GM10847 (cell line): ENCODE measurements around the gene DND1.

Source experiments
- POLR2A ChIP-seq: IDR thresholded peaks from 2 replicates; pipeline ENCODE4 v1.6.1; 2011; ENCODE audit not compliant: insufficient read length; ENCODE audit errors: extremely low read depth

Gene DND1

DNA sequence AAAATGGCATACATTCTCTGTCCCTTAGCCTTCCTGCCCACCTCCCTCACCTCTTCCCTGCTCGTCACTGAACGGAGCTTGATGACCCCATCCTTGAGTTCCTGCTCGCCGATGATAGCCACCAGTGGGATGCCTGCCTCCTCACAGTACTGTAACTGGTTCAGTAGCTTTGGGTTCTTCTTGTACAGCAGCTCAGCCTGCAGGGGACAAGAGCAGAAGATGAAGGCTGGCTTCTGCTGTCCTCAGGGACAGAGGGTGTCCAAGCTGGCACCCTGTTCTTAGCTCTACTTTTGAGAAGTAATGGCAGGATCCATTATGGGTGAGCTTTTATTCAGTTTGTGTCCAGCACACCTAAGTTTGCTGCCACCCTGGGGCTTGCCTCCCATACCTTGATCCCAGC, 1.3 kb upstream of the DND1 start:
- no peak for TF ChIP-seq POLR2A

DNA sequence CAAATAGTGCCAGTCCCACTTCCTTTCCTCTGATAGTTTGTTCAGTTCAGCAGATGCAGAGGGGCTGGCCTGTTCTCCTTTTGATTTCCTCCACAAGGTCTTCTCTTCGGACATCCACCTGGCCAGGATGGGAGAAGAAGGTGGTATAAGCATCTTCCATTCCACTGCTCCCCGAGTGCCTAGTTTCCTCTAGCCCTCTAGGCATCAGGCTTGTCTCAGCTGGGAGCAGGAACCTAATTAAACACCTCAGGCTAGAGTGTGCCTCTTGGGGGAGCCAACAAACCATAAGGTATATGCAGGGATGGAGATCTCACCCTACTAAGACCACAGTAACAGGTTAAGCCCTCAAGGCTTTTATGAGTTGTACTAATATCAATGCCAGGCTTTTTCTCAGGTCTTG, 835 bp upstream of the DND1 start:
- TF ChIP-seq POLR2A = no peak

DNA sequence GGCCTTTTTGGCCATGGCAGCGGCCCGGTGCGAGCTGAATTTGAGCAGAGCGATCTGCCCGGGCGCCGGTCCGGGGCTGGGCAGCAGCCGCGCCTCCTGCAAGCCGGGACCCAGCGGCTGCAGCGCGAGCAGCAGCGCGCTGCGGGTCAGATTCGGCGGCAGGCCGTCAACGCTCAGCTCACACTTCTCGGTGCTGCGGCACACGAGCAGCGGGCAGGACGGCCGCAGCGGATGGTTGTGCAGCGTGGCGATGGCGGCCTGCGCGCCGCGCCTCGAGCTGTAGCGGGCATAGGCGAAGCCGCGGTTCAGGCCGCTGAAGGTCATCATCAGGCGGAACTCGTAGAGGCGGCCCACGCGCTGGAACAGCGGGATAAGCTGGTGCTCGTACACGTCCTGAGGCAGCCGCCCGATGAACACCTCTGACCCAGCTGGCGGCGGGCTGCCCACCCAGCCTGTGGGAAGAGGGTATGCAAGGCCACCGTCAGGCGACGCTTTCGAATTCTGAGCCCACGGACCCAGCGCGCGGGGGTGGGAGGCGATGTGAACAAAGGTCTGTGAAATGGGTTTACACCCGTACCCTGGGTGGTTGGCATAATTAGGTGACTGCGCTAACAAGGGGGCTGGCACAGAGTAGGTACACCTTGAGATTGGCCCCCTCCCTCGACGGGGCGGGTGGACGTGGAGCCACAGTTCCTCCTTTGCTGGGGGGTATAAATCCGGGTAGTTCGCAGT, 755 bp downstream of the DND1 start:
- no peak for TF ChIP-seq POLR2A

DNA sequence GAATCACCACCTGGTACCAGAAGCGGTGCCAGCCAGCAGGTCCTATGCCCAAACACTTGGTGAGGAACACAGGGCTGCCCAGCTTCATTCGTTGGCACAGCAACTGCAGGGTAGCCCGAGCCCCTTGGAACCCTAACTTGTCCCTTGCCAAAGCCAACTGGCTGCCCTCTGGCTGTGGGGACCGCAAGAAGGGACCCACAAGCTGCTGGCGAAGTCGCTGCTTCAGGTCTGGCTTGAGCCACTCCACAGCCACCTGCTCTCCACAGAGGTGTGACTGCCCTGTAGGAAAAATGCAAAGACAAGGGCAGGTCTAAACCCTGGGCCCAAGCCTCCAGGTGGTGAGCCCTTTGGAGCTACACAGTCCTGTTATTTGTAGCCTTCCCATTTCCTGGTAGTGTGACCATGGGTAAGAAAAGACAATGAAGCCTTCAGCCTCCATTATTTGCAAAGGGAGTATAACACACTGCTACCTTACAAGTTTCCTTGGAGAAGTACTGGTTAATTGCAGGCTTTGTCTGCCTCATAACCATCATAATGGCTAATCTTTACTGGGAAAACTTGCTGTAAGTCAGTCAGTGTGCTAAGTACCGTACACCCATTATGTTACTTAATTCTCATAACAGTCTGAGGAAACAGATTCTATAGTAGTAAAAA, 1.8 kb downstream of the DND1 start:
- no peak for TF ChIP-seq POLR2A

DNA sequence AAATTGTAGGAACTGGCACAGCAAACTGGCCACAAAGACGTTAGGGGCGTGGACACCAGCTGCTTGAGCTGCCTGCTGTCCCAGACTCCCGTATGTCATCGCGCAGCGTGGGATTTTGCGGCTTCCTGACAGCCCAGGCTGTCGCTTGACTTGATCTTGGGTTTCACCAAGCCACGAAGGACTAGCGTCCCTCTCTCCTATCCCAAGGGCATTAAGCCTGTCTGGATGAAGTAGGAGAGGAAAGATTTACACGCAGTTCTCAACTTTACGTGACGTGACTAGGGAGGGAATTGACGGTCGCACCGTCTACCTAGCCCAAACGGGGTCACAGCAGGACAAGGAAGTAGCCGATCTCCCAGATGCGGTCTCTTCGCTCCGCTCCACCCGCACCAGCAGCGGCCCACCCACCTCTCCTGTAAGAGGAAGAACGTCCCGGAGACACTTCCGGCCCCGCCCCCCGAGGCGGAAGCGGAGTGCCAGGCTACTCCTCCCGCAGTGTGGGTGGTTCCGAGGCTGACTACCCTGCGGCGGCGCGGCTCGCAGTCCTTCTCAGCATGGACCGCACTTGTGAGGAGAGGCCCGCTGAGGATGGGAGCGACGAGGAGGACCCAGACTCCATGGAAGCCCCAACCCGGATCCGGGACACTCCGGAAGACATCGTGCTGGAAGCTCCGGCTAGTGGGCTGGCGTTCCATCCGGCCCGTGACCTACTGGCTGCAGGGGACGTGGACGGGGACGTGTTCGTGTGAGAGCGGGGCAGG, 8.8 kb downstream of the DND1 start, which contains the start of gene WDR55:
TSS of gene WDR55 (plus strand) at position 546 of the 761 bp plus-strand sequence. CDS start at position 555, 9 bp downstream.
- peak; percentile 88 for TF ChIP-seq POLR2A

DNA sequence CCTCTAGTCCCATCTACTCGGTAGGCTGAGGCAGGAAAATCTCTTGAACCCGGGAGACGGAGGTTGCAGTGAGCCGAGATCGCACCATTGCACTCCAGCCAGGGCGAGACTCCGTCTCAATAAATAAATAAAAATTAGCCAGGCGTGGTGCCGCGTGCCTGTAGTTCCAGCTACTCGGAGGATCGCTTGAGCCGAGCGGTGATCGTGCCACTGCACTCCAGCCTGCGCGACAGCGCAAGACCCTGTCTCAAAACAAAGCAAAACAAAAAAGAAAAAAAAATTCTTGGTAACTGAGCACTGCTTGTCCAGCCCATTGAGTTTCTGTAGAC, 9.4 kb downstream of the DND1 start:
- TF ChIP-seq POLR2A = no peak

DNA sequence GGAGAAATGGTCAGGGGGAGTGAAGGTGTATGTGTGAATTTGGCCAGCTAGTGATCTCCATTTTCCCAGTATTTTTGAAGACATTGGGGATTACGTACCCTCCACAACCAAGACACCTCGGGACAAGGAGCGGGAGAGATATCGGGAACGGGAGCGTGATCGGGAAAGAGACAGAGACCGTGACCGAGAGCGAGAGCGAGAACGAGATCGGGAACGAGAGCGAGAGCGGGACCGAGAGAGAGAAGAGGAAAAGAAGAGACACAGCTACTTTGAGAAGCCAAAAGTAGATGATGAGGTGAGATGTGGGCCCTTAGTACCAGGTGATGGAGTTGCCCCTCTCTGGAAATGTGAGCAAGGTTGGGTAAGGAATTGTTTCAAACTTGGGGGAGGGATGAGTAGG, 14.5 kb downstream of the DND1 start:
- TF ChIP-seq POLR2A = no peak

DNA sequence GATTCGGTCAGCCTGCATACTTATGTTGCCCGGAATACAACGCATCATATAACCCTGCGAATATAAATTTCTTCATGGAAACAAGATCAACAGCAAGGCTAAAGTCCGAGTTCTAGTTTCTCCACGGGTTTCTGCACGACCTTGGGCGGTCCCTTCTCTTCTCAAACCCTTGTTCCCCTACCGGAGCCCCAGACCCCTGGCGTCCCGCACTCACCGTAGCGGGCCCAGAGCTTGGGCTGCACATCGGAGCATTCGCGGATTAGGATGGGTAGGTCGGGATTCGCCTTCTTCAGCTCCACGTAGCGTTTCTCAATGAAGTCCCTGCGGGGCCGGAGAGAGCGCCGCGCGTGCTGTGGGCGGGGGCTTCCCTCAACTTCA, 26.3 kb downstream of the DND1 start:
- no peak for TF ChIP-seq POLR2A

DNA sequence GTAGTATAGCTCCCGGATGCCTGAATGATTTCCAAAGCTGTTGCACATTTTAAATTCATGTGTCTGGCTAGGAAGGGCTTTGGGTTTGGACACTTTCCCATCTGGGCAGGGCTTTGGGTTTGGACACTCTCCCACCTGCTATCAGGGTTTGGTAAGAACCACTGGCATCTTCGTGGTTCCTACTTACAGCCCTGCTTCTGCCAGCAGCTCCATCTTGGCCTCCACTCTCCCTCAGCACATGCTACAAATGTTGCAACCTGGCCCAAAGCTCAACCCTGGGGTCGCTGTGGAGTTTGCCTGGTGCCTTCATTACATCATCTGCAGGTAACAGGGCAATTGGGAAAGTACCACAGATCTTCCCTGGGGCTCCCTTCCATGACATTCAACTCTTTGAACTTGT, 30.7 kb downstream of the DND1 start:
- no peak for TF ChIP-seq POLR2A

DNA sequence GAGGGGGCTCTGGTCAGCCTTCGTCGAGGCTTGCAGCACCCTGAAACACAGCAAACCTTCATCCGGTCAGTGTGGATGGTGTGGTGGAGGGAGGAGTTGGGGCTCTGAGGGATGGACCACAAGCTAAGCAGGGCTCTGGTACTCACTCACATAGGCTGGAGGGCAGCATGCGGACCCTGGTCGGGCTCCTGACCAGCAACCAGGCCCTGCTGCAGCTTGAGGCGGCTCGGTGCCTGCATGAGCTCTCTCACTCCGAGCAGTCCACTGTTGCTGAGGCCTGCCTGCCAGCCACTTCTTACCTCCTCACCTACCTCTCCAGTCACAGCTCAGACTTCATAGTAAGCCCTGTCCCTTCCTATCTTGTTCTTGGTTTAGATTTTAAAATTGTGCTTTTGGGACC, 31.7 kb downstream of the DND1 start:
- TF ChIP-seq POLR2A = no peak

DNA sequence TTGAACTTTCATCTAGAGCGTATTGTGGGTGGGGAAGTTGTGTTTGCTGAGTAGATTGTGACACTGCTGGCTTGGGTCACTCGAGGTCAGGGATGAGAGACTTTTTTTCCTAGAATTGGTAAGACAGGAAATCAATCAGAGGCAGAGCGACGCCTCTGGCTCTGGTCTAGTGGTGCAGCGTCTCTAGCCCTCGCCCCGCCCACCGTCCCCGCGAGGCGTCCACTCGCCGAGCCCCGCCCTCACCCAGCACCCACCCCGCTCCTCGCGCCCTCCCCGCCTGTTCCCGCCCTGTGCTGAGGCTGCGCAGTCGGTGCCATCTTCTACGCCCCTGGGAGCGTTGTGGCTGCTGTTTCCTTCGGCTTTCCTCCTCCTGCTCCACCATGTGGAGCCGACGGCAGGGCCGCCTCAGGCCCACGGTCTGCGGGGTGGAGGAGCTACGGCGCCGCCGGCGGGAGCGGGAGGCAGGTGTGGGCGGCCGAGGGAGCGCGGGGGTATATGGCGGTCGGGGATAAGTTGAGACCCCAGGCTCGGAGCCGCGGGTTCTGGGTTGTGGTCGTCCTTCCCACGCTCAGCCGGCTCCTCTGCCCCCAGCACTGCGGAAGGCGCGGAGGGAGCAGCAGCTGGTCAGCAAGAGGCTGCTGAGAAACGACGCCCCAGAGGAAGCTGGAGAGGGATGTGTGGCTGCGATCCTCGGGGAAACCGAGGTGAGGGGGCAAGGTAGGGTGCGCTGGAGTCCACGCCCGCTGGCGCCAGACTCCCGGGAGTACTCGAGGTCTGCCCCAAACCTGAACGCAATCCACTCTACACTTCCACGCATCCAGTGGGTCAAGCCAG, 34.0 kb downstream of the DND1 start, which contains the start of gene TMCO6:
TSS of gene TMCO6 (plus strand) at position 304 of the 834 bp plus-strand sequence. CDS start at position 381, 77 bp downstream.
- TF ChIP-seq POLR2A = peak; percentile 82

DNA sequence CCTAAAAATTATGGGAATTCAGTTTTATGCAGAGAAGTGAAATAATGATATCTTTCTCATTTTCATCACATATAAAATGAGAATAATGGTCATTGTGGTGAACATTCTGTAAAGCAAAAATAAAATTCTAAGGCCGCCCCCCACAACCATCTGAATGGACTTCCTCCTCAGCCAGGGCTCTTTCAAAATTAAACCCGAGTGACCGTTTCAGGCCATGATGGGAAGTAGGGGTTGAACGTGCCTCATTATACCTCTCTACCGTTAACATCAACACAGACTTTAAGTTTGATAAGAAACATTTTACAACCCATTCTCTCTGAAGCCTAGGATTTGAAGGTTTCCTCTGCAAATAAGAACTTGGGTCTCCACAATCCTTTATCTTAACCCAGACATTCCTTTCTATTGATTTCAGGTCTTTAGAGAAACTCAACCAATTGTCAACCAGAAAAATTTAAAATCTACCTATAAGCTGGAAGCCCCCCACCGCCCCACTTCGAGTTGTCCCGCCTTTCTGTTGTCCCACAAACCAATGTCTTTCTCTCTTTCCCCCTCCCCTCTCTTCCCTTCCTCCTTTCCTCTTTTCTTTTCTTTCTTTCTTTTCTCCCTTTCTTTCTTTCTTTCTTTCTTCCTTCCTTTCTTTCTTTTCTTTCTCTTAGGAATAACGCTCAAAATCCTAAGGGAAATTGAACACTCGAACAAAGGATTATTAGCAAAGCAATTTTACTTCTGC, 35.8 kb downstream of the DND1 start:
- no peak for TF ChIP-seq POLR2A

DNA sequence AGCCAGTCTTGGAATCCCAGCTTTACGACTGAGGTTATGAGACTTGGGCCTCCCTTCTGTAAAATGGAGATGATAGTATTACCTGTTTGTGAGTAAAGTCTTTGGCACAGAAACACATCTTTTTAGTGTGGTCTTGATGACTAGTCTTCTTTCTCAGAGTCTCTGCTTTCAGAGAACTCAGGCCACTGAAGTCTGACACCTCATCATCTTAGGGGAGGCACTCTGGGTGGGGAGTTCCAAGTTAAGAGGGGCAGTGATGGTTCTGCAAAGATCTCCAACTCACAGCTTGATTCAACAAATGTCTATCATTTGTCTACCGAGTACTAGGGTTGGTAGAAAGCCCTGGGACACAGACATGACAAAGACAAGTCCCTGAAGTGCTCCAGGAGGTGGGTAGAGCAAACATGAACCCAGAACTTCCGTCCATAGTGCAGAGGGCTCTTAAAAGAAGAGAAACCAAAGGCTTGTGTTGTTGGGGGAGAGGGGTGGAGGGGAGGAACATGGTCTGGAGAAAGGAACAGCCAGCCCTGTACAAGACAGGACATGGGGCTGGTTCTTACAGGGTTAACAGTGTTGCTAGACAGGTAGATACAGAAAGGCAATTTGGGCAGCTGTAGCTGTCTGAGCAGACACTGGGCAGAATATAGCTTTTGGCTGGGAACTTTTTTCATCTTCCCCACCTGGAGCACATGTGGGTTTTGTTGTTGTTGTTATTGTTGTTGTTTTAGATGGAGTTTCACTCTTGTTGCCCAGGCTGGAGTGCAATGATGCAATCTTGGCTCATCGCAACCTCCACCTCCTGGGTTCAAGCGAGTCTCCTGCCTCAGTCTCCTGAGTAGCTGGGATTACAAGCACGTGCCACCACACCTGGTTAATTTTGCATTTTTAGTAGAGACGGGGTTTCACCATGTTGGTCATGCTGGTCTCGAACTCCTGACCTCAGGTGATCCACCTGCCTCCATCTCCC, 37.8 kb downstream of the DND1 start:
- no peak for TF ChIP-seq POLR2A

DNA sequence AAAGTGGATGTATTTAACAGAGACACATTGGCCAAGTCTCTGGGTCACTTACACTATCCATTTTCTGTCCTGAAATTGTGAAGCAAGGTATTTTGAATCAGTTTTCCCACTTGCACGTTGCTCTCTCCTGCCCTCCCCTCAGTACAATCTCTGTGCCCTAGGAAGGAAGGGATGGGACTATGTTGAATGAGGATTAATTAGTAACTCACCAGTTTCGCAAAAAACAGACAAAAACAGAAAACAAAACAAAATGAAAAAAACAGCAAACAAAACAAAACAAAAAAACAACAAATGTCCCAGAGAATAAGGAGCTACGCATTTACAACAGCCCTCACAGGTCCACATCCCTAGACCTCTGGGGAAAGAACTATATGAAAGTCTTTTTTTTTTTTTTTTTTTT, 39.3 kb downstream of the DND1 start:
- no peak for TF ChIP-seq POLR2A

DNA sequence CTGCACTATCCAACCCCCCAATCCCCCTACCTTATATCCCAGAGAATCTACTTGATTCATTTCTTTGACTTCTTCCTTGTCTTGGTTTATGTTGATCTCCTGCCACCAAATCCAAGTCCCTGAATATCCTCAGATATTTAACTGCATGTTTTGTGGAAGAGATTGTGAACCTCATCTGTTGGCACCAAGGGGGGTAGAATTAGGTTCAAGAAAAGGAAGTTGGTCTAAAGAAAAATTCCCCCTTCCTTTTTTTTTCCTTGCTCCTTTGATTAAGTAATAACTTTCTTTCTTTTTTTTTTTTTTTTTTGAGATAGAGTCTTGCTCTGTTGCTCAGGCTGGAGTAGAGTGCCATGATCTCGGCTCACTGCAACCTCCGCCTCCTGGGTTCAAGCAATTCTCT, 39.9 kb downstream of the DND1 start:
- TF ChIP-seq POLR2A = no peak
